GM19372 (cell line): ENCODE data around the gene OR11G2.
"Not testable (repeated sequence)": the region's sequence is repeated elsewhere in the genome, so short reads cannot be mapped to it uniquely, and the experiment has no call there.

Source experiments
- ATAC-seq: cut with Tn5 transposase; IDR thresholded peaks from one replicate; pipeline ENCODE4 v1.9.1; 2021; ENCODE audit warnings: mild to moderate bottlenecking, low read depth, moderate library complexity; ENCODE audit not compliant: unreplicated experiment

OR11G2 gene

GRCh38 chr14:20190596-20190995 lies at the start of gene OR11G2:
Gene OR11G2, plus strand, starts transcription at chr14:20190896. Its CDS starts 6,542 bp downstream, at chr14:20197438.
- ATAC-seq, result no peak

GRCh38 chr14:20143911-20144310 lies 46.8 kb upstream of the OR11G2 start:
- ATAC-seq, result no peak

- ATAC-seq, result no peak
These were observed 45.9 kb upstream of the OR11G2 start for GRCh38 chr14:20144820-20145219.

GRCh38 chr14:20164462-20164861 lies 26.2 kb upstream of the OR11G2 start:
- no peak for ATAC-seq

- no peak for ATAC-seq
These were observed 23.6 kb upstream of the OR11G2 start for GRCh38 chr14:20167091-20167490.

GRCh38 chr14:20169852-20170251 lies 20.8 kb upstream of the OR11G2 start:
- not testable (repeated sequence) for ATAC-seq

- not testable (repeated sequence) for ATAC-seq
These were observed 16.5 kb upstream of the OR11G2 start for GRCh38 chr14:20174205-20174604.

GRCh38 chr14:20176330-20176729 lies 14.4 kb upstream of the OR11G2 start:
- ATAC-seq, result no peak

- no peak for ATAC-seq
These were observed 13.2 kb upstream of the OR11G2 start for GRCh38 chr14:20177433-20177974.

- no peak for ATAC-seq
These were observed 11.5 kb upstream of the OR11G2 start for GRCh38 chr14:20179218-20179617.

GRCh38 chr14:20179880-20180279 lies 10.8 kb upstream of the OR11G2 start:
- no peak for ATAC-seq

- no peak for ATAC-seq
These were observed 10.2 kb upstream of the OR11G2 start for GRCh38 chr14:20180486-20180885.

GRCh38 chr14:20184181-20184580 lies 6.5 kb upstream of the OR11G2 start:
- no peak for ATAC-seq

- ATAC-seq, result no peak
These were observed 700 bp downstream of the OR11G2 start for GRCh38 chr14:20191396-20191795.

- ATAC-seq, result no peak
These were observed 3.4 kb downstream of the OR11G2 start for GRCh38 chr14:20194101-20194500.

- ATAC-seq, result not testable (repeated sequence)
These were observed 4.5 kb downstream of the OR11G2 start for GRCh38 chr14:20195170-20195569.

GRCh38 chr14:20195911-20196310 lies 5.2 kb downstream of the OR11G2 start:
- ATAC-seq, result no peak

GRCh38 chr14:20197459-20197858 lies 6.8 kb downstream of the OR11G2 start:
- no peak for ATAC-seq

- ATAC-seq, result no peak
These were observed 8.3 kb downstream of the OR11G2 start for GRCh38 chr14:20198991-20199390.

GRCh38 chr14:20204721-20205120 lies 14.0 kb downstream of the OR11G2 start:
- no peak for ATAC-seq

- no peak for ATAC-seq
These were observed 18.9 kb downstream of the OR11G2 start for GRCh38 chr14:20209595-20209994.

- not testable (repeated sequence) for ATAC-seq
These were observed 21.7 kb downstream of the OR11G2 start for GRCh38 chr14:20212406-20212805.

- no peak for ATAC-seq
These were observed 24.5 kb downstream of the OR11G2 start for GRCh38 chr14:20215196-20215595.
